Karpas-422 (cell line): Measurements from ENCODE around the gene LEF1. TPM values are rescaled to one million over a fixed set of nuclear protein-coding genes. Genes with fewer than 3 reads are reported as not detected.

Experiments
- DNase-seq: peaks from one replicate; pipeline ENCODE4 v3.0.0-alpha.2; 2015
- H2AFZ ChIP-seq: fragments of 200-600 bp; sonication (generic); 2 replicates; pipeline ENCODE4 v1.6.1; 2014; ENCODE audit warnings: antibody characterized with exemption, low read length, mixed read lengths
- H3K27ac ChIP-seq: fragments of 200-600 bp; sonication (generic); 2 replicates; pipeline ENCODE4 v1.5.1; 2014; ENCODE audit warnings: mild to moderate bottlenecking, low read length, moderate library complexity
- H3K27me3 ChIP-seq: fragments of 200-600 bp; sonication (generic); 2 replicates; pipeline ENCODE4 v1.6.1; 2014; ENCODE audit warnings: low read length, mixed read lengths
- H3K36me3 ChIP-seq: fragments of 200-600 bp; sonication (generic); 2 replicates; pipeline ENCODE4 v1.6.1; 2014; ENCODE audit warnings: low read length, mixed read lengths; ENCODE audit not compliant: insufficient read depth
- H3K4me1 ChIP-seq: fragments of 200-600 bp; sonication (generic); 2 replicates; pipeline ENCODE4 v1.6.1; 2014; ENCODE audit warnings: mild to moderate bottlenecking, low read length, mixed read lengths
- H3K4me2 ChIP-seq: fragments of 200-600 bp; sonication (generic); 2 replicates; pipeline ENCODE4 v1.6.1; 2014; ENCODE audit warnings: low read length, low read depth, mild to moderate bottlenecking; ENCODE audit not compliant: poor library complexity, severe bottlenecking
- H3K4me3 ChIP-seq: fragments of 200-600 bp; sonication (generic); 2 replicates; pipeline ENCODE4 v1.5.1; 2014; ENCODE audit warnings: mild to moderate bottlenecking, antibody characterized with exemption, low read length, mixed read lengths
- H3K79me2 ChIP-seq: fragments of 200-600 bp; sonication (generic); 2 replicates; pipeline ENCODE4 v1.6.1; 2014; ENCODE audit warnings: mild to moderate bottlenecking, low read length, mixed read lengths
- H3K9ac ChIP-seq: fragments of 200-600 bp; sonication (generic); 2 replicates; pipeline ENCODE4 v1.6.0; 2014; ENCODE audit warnings: low read length
- H3K9me2 ChIP-seq: fragments of 200-600 bp; sonication (generic), shearing (Covaris generic); replicated peaks from 2 replicates; pipeline ENCODE4 v1.6.0; 2014; ENCODE audit warnings: mild to moderate bottlenecking, low read length, moderate library complexity; ENCODE audit not compliant: insufficient read depth
- H3K9me3 ChIP-seq: fragments of 300-700, 200-600 bp; sonication (generic); 2 replicates; pipeline ENCODE4 v1.6.1; 2014; ENCODE audit warnings: low read length, mixed read lengths
- H4K20me1 ChIP-seq: fragments of 200-600 bp; sonication (generic); 2 replicates; pipeline ENCODE4 v1.6.1; 2014; ENCODE audit warnings: mild to moderate bottlenecking, antibody characterized with exemption, low read length, low read depth; ENCODE audit not compliant: insufficient read depth
- total RNA-seq: library from RNA; depleted of rRNA; stranded (reverse); fragments of >200 nt; shearing (Covaris generic); gene quantifications from 2 replicates; pipeline ENCODE4 v1.2.3, GENCODE V29; 2014; ENCODE audit warnings: low replicate concordance

Gene LEF1
- total RNA-seq, 1 experiment from 2014 or later: not detected

DNA sequence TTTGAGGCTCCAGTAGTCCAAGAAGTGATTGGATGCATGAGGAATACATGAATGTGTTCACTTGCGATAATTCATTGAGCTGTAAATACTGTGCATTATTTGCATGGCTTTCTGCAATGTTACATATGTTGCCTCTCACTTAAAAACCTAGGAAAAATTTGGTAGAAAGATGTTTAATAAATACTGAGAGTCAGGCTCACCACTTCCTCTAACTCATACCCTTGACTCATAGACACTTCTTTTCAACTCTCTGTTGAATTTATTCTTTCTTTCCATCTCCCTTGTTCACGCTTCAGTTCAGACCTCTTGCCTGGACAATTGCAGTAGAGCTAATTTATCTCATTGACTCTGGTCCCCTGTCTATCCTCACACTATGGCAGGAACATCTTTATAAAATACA, 35.8 kb upstream of the LEF1 start:
- no peak overlapping the region for H3K4me2 ChIP-seq
- H3K79me2 ChIP-seq: no peaks in the 10 kb centered on the region
- no peaks in the 10 kb centered on the region for H3K27me3 ChIP-seq
- H3K9me3 ChIP-seq: no peaks in the 10 kb centered on the region
- H3K9me2 ChIP-seq: no peaks in the 10 kb centered on the region
- no peaks in the 10 kb centered on the region for H4K20me1 ChIP-seq
- no peak overlapping the region for H3K9ac ChIP-seq
- no peaks in the 10 kb centered on the region for H3K36me3 ChIP-seq
- DNase-seq: no peak
- no peak overlapping the region for H2AFZ ChIP-seq
- no peak overlapping the region for H3K27ac ChIP-seq
- no peak overlapping the region for H3K4me3 ChIP-seq
- H3K4me1 ChIP-seq: no peaks in the 10 kb centered on the region

DNA sequence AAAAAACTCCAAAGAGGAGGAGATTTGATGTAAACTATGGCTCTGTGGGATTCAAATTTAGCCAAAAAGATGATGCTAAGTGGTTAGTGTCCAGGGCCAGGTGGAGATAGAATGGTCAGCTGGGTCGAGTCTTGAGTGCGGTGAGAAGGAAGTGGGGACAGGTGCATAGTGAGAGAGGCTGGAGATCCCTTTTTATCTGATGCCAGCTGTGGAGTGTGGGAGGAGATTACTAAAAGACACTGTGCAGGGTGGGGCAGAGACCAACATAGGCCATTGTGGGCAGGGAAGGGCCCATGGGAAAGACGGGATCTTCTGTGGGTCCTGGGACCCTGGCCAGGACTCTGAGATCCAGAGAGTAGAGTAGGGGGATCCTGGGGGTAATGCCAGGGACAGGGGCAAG, 34.6 kb upstream of the LEF1 start:
- DNase-seq: no peak

DNA sequence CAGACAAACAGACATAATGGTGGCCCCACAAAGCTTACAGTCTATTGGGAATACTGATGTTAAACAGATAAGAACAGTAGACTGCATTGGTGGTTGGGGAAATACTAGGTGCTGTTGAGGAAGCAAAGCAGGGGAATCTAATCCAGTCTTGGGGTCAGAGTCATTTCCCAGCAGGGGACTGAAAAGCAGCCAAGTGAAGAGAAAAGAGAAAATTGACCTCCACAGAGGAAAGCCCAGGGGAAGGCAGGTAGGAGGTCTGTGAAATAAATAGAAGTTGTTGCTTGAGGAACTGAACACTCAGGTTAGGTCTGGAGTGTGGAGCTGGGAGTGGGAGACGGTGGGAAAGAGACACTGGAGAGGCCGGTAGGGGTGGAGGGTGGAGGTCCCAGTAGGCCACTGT, 33.0 kb upstream of the LEF1 start:
- no peak overlapping the region for H3K27ac ChIP-seq
- no peak overlapping the region for H3K4me3 ChIP-seq
- H3K79me2 ChIP-seq: no peaks in the 10 kb centered on the region
- no peaks in the 10 kb centered on the region for H3K9me3 ChIP-seq
- H3K4me2 ChIP-seq: no peak overlapping the region
- H2AFZ ChIP-seq: no peak overlapping the region
- H3K4me1 ChIP-seq: no peaks in the 10 kb centered on the region
- H3K36me3 ChIP-seq: no peaks in the 10 kb centered on the region
- H4K20me1 ChIP-seq: no peaks in the 10 kb centered on the region
- no peak for DNase-seq
- no peak overlapping the region for H3K9ac ChIP-seq
- no peaks in the 10 kb centered on the region for H3K9me2 ChIP-seq
- no peaks in the 10 kb centered on the region for H3K27me3 ChIP-seq

More for the DNA sequence above, 34.6 kb upstream of the LEF1 start:
- no peaks in the 10 kb centered on the region for H3K9me2 ChIP-seq
- no peak overlapping the region for H3K27ac ChIP-seq
- no peaks in the 10 kb centered on the region for H3K27me3 ChIP-seq
- H4K20me1 ChIP-seq: no peaks in the 10 kb centered on the region
- H3K36me3 ChIP-seq: no peaks in the 10 kb centered on the region
- H2AFZ ChIP-seq: no peak overlapping the region
- no peaks in the 10 kb centered on the region for H3K4me1 ChIP-seq
- no peak overlapping the region for H3K4me3 ChIP-seq
- H3K4me2 ChIP-seq: no peak overlapping the region
- H3K9me3 ChIP-seq: no peaks in the 10 kb centered on the region
- no peak overlapping the region for H3K9ac ChIP-seq
- H3K79me2 ChIP-seq: no peaks in the 10 kb centered on the region

DNA sequence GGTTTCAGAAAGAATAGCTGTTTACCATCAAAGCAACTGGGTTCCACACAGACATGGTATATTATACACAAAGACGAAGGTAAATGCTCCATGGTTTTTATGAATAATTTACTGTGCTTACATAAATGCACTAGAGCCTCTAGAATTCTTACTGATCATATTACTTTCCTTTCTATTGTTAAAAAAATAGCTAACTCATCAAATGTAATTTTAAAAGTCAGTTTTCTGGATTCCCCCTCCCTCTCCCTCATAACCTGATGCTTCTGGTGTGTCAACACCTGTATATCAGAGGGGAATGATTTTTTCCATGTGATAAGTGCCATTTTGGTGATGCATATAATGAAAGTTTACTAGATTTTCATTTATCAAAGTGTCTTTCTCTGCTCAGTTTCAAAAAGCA, 31.1 kb upstream of the LEF1 start:
- Histone ChIP-seq H3K9me2 (no peaks in the 10 kb centered on the region), H3K79me2 (no peaks in the 10 kb centered on the region), H3K4me1 (no peaks in the 10 kb centered on the region), H3K9ac (no peak overlapping the region), H3K4me2 (no peak overlapping the region), H3K27me3 (no peaks in the 10 kb centered on the region), H3K27ac (no peak overlapping the region), H2AFZ (no peak overlapping the region), H4K20me1 (no peaks in the 10 kb centered on the region), H3K36me3 (no peaks in the 10 kb centered on the region), H3K4me3 (no peak overlapping the region), H3K9me3 (no peaks in the 10 kb centered on the region)
- no peak for DNase-seq

DNA sequence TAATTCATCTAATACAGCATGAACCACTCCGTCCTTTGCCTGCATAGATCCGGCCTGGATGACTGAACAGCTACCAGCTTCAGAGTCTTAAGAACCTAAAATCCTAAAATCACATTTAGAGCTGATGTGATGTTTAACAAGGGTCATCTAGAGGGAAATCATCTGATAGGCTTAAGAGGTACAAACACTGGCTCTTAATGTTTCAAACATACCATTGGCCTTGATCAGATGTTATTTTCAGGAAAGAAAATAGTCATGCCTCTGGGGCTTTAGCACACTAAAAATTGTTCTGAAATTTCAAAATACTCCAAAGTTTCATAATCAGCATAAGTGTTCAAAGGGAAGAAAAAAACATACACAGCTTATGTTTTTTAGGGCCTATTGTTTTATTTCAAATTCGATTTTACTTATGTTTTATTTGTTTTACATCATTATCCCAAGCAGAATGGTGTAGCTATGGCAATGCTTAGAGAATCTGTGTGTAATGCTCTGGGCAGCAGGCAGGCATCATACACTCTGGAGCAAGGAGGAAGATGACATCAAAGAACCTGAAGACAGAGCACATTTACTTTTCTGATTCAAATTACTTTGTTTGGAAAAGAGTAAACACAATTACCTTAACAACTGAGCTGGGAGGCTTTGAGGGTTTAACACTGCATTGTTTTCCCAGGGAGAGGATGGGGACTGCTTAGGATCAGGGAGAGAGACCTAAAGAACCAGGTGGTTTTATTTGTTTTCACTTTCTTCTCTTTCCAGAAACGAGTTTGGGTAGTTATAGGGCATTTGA, 25.3 kb upstream of the LEF1 start:
- H3K4me3 ChIP-seq: no peak overlapping the region
- H3K9me3 ChIP-seq: no peaks in the 10 kb centered on the region
- H3K4me2 ChIP-seq: no peak overlapping the region
- no peak overlapping the region for H2AFZ ChIP-seq
- DNase-seq: no peak
- H3K79me2 ChIP-seq: no peaks in the 10 kb centered on the region
- H3K9ac ChIP-seq: no peak overlapping the region
- H3K4me1 ChIP-seq: no peaks in the 10 kb centered on the region
- H3K27me3 ChIP-seq: no peaks in the 10 kb centered on the region
- H4K20me1 ChIP-seq: no peaks in the 10 kb centered on the region
- H3K9me2 ChIP-seq: no peaks in the 10 kb centered on the region
- H3K27ac ChIP-seq: no peak overlapping the region
- no peaks in the 10 kb centered on the region for H3K36me3 ChIP-seq

DNA sequence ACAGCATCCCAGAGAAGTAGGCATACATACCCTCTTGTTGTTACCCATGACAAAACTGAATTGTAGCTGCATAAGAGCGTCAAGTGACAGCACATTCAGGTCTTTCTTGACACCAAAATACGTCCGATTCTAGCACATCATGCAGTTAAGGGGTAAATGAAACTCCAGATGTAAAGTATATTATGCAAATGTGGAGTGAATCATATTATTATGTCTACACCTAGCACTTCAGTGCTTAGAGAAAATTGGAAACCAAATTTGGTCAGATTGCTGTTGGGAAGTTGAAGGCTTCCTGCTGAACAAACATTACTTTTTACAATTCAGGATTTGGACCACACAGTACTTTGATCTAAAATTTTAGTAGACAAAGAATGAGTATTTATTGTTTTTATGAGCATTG, 24.2 kb upstream of the LEF1 start:
- no peaks in the 10 kb centered on the region for H3K27me3 ChIP-seq
- no peaks in the 10 kb centered on the region for H3K4me1 ChIP-seq
- no peak for DNase-seq
- H3K4me2 ChIP-seq: no peak overlapping the region
- no peak overlapping the region for H3K27ac ChIP-seq
- no peaks in the 10 kb centered on the region for H3K9me2 ChIP-seq
- no peaks in the 10 kb centered on the region for H3K79me2 ChIP-seq
- no peak overlapping the region for H2AFZ ChIP-seq
- H3K9me3 ChIP-seq: no peaks in the 10 kb centered on the region
- no peaks in the 10 kb centered on the region for H4K20me1 ChIP-seq
- no peak overlapping the region for H3K4me3 ChIP-seq
- no peaks in the 10 kb centered on the region for H3K36me3 ChIP-seq
- H3K9ac ChIP-seq: no peak overlapping the region

DNA sequence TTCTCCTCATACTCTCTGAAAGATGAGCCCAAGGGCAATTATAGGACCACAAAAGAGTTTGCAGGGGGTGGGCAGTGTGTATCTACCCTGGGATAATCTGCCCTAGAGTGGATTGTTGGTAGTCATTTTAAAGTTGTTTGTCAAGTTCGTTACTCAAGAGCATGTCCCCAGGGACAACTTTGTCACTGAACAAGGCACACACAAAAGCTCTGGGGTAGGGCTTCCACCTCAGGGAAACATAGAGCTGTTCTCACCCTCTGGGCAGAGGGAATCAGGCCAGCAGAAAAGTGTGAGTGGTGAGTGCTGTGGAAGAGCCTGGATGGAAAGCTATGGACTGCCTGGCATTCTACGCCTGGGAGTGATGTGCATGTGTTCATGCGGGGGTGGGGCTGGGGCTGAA, 23.3 kb upstream of the LEF1 start:
- Histone ChIP-seq H3K27me3 (no peaks in the 10 kb centered on the region), H3K79me2 (no peaks in the 10 kb centered on the region), H3K9ac (no peak overlapping the region), H2AFZ (no peak overlapping the region), H3K27ac (no peak overlapping the region), H3K9me2 (no peaks in the 10 kb centered on the region), H3K36me3 (no peaks in the 10 kb centered on the region), H3K4me3 (no peak overlapping the region), H3K4me1 (no peaks in the 10 kb centered on the region), H3K9me3 (no peaks in the 10 kb centered on the region), H4K20me1 (no peaks in the 10 kb centered on the region), H3K4me2 (no peak overlapping the region)
- DNase-seq: no peak

DNA sequence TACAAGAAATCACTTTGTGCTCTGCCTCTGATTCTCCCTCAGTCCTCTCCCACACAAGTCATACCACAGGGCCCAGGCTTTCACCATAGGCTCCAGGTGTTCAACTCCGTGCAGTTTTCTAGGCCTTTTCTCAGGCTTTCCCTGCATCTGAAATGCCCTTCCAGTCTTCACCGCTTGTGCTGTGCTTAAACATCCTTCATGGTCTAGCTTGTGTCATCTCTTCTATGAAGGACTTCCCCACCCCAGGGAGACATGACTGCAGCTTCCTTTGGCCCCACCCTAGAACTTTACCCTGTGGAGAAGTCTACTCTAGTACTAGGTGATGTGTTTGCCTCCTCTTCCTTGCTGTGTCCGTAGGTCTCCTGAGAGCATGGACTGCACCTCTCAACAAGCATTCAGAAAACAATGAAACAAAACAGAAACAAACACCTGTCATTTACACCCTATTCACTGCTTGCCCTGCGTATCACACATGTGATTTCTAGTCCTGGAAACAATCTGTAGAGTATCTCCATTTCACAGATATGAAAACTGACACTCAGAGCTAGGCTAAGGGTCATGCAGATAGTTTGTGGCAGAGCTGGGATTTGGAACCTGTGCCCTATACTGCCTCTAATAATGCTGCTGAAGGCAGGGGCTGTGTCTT, 22.7 kb upstream of the LEF1 start:
- no peak overlapping the region for H3K27ac ChIP-seq

More for the DNA sequence above, 22.7 kb upstream of the LEF1 start:
- H3K27me3 ChIP-seq: no peaks in the 10 kb centered on the region
- DNase-seq: no peak
- H3K9ac ChIP-seq: no peak overlapping the region
- no peaks in the 10 kb centered on the region for H3K9me3 ChIP-seq
- H3K9me2 ChIP-seq: no peaks in the 10 kb centered on the region
- no peaks in the 10 kb centered on the region for H3K79me2 ChIP-seq
- no peak overlapping the region for H3K4me2 ChIP-seq
- no peak overlapping the region for H2AFZ ChIP-seq
- H3K4me3 ChIP-seq: no peak overlapping the region
- no peaks in the 10 kb centered on the region for H3K36me3 ChIP-seq
- H3K4me1 ChIP-seq: no peaks in the 10 kb centered on the region
- H4K20me1 ChIP-seq: no peaks in the 10 kb centered on the region
